Neutrophil (primary cell): Measurements from ENCODE around the gene HERC5.

Experiments used
- H3K27ac ChIP-seq: fragments of 200-600 bp; sonication (generic); 2 replicates; pipeline ENCODE4 v1.5.1; 2016; ENCODE audit warnings: mild to moderate bottlenecking, moderate library complexity
- H3K27me3 ChIP-seq: fragments of 200-600 bp; sonication (generic); 2 replicates; pipeline ENCODE4 v1.6.0; 2016; ENCODE audit warnings: mild to moderate bottlenecking
- H3K36me3 ChIP-seq: fragments of 200-600 bp; sonication (generic); 2 replicates; pipeline ENCODE4 v1.5.1; 2017
- H3K4me1 ChIP-seq, 2 experiments: fragments of 200-600 bp in 1 of 2; sonication (generic) in 1 of 2; 1 replicate in 1 of 2; 2 replicates in 1 of 2; pipeline versions ENCODE4 v1.5.1 to v1.6.1; 2013 to 2016; ENCODE audit warnings: low read depth in 1 of 2, low read length in 1 of 2, mild to moderate bottlenecking in 1 of 2, moderate library complexity in 1 of 2; ENCODE audit not compliant: control insufficient read depth in 1 of 2, insufficient read depth in 1 of 2
- H3K4me3 ChIP-seq, 2 experiments: fragments of 200-600 bp in 1 of 2; sonication (generic) in 1 of 2; 1 replicate in 1 of 2; 2 replicates in 1 of 2; pipeline ENCODE4 v1.5.1; 2013 to 2016; ENCODE audit warnings: low read depth in 1 of 2, low read length in 1 of 2, mild to moderate bottlenecking in 1 of 2, moderate library complexity in 1 of 2
- H3K9me3 ChIP-seq: fragments of 200-600 bp; sonication (generic); 2 replicates; pipeline ENCODE4 v1.5.1; 2016
- TF ChIP-seq, protein P1 (sequence below): fragments of 200-600 bp; sonication (generic); IDR thresholded peaks from 2 replicates; pipeline ENCODE4 v1.5.1; 2016; ENCODE audit warnings: antibody characterized with exemption

Gene HERC5

DNA sequence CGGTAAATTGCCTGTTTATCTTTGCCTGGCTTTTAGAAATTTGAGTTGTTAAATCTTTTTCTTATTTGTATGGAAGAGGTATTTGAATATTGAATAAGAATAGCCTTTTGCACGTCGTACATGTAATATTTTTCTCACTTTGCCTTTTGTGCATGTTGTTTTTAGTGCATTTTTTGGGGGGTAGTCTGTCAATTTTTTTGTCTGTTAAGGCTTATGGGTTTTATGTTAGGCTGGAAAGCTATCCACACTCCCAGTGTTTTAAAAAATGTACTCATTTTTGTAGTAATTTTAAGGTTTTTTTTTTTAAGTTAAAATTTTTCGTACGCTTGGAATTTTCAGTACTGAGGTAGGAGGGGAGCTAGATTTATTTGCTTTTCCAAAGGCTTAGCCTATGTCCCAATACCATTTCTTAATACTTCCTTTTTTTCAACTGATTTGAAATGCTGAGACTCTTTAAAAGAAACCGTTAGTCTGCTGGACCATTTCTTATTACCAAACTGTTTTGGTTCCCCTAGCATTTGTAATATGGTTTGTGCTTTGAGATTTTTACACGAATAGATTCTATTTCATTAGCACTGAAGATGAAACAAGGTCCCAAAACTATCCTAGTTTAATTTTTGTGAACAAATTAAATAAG lies 1.3 kb downstream of the HERC5 start:
- Histone ChIP-seq H3K27ac (peak overlapping the region; percentile 79), H3K4me3 (peak overlapping the region; percentile 80 to 86), H3K4me1 (peaks cover 19 to 23% of the 10 kb centered on the region in 2 experiments), H3K36me3 (no peaks in the 10 kb centered on the region), H3K9me3 (no peaks in the 10 kb centered on the region), H3K27me3 (peaks cover 22% of the 10 kb centered on the region)
- TF ChIP-seq, protein P1, sequence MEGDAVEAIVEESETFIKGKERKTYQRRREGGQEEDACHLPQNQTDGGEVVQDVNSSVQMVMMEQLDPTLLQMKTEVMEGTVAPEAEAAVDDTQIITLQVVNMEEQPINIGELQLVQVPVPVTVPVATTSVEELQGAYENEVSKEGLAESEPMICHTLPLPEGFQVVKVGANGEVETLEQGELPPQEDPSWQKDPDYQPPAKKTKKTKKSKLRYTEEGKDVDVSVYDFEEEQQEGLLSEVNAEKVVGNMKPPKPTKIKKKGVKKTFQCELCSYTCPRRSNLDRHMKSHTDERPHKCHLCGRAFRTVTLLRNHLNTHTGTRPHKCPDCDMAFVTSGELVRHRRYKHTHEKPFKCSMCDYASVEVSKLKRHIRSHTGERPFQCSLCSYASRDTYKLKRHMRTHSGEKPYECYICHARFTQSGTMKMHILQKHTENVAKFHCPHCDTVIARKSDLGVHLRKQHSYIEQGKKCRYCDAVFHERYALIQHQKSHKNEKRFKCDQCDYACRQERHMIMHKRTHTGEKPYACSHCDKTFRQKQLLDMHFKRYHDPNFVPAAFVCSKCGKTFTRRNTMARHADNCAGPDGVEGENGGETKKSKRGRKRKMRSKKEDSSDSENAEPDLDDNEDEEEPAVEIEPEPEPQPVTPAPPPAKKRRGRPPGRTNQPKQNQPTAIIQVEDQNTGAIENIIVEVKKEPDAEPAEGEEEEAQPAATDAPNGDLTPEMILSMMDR: no peak

DNA sequence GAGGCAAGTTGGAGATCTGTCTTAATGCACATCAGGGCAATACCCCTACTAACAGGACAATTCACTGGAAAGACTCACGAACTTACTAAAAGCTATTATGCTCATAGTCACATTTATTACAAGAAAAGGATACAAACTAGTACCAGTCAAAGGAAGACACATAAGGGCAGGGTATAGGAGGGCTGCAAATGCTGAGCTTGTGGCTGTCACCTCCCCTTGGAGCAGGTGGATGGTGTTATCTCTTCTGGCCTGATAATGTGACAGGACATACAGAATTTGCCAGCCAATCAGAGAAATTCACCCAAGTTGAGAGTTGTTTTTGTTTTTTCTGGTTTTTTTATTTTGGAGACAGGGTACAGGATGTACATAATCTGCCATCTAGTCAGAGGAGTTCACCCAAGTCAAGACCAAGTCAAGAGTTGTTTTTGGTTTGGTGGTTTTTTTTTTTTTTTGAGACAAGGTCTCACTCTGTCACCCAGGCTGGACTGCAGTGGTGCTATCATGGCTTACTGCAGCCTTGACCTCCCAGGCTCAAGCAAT lies 8.8 kb downstream of the HERC5 start:
- no peaks in the 10 kb centered on the region for H3K36me3 ChIP-seq
- no peak overlapping the region for H3K4me3 ChIP-seq
- H3K4me1 ChIP-seq: no peaks in the 10 kb centered on the region
- TF ChIP-seq, protein P1: no peak
- no peaks in the 10 kb centered on the region for H3K9me3 ChIP-seq
- no peak overlapping the region for H3K27ac ChIP-seq
- H3K27me3 ChIP-seq: no peaks in the 10 kb centered on the region

DNA sequence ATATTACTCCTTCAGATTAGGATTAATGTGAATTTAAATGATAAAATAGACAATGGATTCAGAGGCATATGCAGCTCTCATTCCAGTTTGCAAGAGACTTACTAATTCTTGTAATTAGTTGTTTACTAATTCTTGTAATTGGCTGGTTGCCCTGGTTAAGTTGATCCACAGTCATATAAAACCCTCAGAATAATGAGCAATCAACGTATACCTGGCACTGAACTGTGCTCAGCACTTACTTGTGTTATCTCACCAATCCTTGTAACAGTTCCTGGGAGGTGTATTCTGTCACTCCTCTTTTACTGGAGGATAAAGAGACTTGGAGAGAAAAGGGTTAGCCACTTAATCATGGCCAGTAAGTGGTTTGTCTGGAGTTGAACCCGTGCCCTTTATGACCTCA lies 10.5 kb downstream of the HERC5 start:
- Histone ChIP-seq H3K36me3 (no peaks in the 10 kb centered on the region), H3K4me3 (no peak overlapping the region), H3K27ac (no peak overlapping the region), H3K9me3 (no peaks in the 10 kb centered on the region), H3K27me3 (no peaks in the 10 kb centered on the region), H3K4me1 (no peaks in the 10 kb centered on the region)
- TF ChIP-seq, protein P1: no peak

DNA sequence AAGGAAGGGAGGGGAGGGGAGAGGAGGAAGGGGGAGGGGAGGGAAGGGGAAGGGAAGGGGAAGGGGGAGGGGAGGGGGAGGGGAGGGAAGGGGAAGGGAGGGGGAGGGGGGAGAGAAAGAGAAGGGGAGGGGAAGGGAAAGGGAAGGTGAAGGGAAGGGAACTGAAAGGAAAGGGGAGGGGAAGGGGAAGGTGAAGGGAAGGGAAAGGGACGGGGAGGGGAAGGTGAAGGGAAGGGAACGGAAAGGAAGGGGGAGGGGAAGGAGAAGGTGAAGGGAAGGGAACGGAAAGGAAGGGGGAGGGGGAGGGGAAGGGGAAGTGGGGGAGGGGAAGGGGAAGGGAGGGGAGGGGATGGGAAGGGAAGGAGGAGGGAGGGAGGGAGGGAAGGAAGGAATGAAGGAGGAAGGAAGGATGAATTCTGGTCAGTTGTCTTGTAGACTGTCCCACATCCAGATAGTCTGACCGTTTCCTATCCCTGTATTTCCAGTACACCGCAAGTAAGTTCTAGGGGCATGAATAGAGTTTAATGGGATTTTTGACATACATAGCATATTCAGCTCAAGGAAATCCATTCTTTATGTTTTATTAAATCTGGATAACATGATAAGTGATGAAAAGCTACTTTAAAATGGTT lies 20.4 kb downstream of the HERC5 start:
- no peak overlapping the region for H3K27ac ChIP-seq
- TF ChIP-seq, protein P1: no peak
- H3K4me1 ChIP-seq: no peaks in the 10 kb centered on the region
- H3K36me3 ChIP-seq: no peaks in the 10 kb centered on the region
- H3K4me3 ChIP-seq: no peak overlapping the region
- H3K9me3 ChIP-seq: no peaks in the 10 kb centered on the region
- H3K27me3 ChIP-seq: no peaks in the 10 kb centered on the region

DNA sequence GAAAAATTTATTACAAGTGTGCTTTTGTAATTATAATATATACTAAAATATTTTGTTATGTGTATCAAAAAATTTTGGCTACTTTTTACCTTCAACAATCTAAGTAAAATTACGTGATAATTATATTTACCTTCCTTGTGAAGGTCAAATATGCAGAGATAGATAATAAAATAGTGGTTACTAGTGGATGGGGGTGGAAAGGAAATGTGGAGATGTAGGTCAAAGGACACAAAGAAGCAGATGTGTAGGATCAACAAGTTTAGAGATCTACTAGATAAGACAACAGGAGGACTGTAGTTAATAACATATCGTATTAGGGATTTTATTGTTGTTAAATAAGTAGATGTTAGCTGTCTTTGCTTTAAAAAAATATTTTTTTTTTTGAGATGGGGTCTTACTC lies 21.3 kb downstream of the HERC5 start:
- TF ChIP-seq, protein P1: no peak
- Histone ChIP-seq H3K9me3 (no peaks in the 10 kb centered on the region), H3K27ac (no peak overlapping the region), H3K4me3 (no peak overlapping the region), H3K27me3 (no peaks in the 10 kb centered on the region), H3K4me1 (no peaks in the 10 kb centered on the region), H3K36me3 (no peaks in the 10 kb centered on the region)
